Measurements from ENCODE around the gene DAPK2.

- TF ChIP-seq EZH2 (IDR thresholded peaks at IDR 0.05; ENCODE audit: low read length, missing control alignments) (no peak), CTCF (conservative IDR thresholded peaks at IDR 0.05 in 1 of 2, IDR thresholded peaks at IDR 0.05 in 1 of 2; ENCODE audit: low read depth in 1 of 2, low read length in 2 of 2) (no peak)
These were observed 135.1 kb downstream of the DAPK2 start for GRCh38 chr15:63911160-63911559.

Data from fibroblast of lung (primary cell).